Skin epidermis (tissue), 12 donors: ENCODE results near the gene FARP1.

ENCODE experiments used
- H3K27ac ChIP-seq, 21 experiments: fragments of 200-600 bp; sonication (generic) in 11 of 21; one replicate each; pipeline ENCODE4 v1.5.0; 2020; ENCODE audit warnings: mild to moderate bottlenecking in 3 of 21, inconsistent platforms in 2 of 21, moderate library complexity in 2 of 21
- H3K4me3 ChIP-seq, 7 experiments: fragments of 200-600 bp; sonication (generic) in 2 of 7; one replicate each; pipeline ENCODE4 v1.5.0; 2020; ENCODE audit warnings: inconsistent platforms in 2 of 7, mild to moderate bottlenecking in 2 of 7, moderate library complexity in 1 of 7

The FARP1 gene

DNA sequence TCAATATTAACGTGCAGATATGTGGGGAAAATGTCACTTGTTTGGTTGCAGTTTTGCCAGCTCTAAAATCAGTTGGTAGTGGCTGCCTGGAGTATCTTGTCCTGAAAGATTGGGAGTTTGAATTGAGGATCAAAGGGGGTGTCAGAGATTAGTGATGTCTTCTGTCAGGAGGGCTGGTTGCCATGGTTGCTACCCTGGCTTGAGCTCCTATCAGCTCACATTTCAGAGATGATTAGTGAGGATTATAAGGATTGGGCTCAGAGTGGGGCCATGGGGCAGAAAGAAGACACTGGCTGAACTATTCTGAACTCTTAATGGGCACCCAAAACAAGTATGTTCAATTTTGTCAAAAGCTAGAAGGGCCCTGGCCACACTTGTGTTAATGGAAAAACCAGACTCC, 129.7 kb downstream of the FARP1 start:
- Histone ChIP-seq H3K4me3 (no peak overlapping the region), H3K27ac (no peak overlapping the region)

DNA sequence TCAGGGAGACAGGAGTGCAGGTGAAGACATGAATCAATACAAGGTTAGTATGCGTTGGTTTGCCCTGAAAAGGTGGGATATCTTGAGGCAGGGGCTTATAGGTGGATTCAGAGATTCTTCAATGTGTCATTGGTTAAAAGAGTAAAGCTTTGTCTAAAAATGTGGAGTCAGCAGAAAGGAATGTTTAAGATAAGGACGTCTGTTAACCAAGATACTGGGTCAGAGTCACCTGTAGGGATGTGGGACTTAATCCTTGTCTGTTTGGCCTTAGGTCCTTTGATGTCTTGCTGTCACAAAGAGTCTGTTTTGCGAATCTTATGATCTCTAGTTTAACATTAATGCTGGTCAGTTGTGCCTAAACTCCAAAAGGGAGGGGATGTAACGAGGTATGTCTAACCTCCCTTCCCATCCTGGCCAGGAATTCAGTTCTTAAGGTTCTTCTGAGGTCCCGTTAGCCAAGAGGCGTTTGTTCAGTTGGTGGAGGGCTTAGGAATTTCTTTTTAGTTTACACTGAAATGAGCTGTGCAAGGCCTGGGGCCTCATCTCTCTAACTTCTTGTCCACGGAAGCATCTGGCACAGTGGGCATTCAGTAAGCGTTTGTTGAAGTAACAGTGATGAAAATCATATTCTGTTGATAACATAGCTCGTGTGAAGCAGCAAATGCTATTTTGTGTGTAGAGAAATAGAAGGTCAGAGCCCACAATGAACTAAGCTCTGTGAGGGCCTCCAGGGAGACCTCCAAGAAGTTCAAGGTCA, 130.4 kb downstream of the FARP1 start:
- Histone ChIP-seq H3K4me3 (no peak overlapping the region), H3K27ac (no peak overlapping the region)

DNA sequence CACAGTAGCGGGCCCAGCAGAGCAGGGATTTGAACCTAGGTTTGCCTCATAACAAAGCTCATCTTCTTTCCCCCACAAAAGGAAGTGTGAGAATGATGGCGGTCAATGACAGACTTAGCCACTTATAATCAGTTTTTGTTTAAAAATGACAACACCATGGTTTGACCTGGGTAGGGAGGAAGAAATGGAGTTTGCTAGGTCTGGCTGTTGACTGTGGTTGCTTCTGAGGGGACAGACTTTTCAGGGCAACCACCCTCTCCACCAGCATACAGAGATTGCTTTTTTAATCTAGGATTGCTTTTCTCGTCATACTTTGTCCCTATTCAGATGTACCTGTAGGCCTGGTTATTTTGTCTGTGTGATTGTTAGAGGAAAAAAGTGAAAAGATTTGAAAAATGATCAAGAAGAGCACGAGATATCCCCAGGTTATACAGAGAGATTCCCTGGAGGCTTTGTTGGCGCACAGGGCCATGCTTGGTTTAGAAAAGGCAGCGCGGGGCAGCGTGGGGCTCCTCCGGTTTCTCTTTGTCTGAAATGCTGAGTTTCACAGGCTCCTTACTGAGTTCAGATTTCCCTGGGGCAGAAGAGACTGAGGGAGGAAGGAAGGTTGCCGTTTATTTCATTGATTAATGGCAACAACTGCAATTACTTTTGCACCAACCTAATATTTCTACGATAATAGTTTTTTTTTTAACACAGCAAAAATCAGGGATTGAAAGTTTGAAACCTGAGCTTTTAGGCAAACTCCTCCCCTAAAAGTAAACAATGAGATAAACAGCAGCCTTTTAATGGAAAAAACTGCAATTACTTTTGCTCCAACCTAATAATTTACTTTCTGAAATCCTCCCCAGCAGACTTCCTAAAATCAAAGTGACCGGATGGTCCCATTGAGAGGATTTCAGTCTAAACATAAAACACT, 131.2 kb downstream of the FARP1 start:
- H3K4me3 ChIP-seq = no peak overlapping the region
- H3K27ac ChIP-seq = no peak overlapping the region

DNA sequence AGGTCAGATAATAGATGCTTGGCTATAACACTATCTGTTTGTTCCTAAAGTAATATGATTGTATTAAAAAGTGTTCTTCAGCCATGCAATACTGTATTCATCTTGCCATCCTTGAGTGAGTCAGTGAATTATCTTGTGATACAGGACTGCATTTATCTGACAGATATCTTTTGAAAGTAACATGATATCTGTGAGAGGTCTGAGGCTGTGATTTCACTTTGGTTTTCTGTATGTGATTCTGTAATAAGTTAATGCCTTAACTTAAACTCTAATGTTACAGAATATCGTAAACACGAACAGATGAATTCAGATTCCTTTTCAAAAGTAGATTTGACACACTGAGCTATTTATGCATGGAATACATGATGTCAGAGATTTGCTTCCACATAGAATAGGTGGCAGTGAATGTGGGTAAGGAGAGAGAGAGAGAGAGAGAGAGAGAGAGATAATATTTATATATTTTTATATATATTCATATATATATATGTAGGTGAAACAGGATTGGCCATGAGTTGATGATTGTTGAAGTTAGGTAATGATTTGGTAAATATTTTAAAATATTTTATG, 132.1 kb downstream of the FARP1 start:
- Histone ChIP-seq H3K4me3 (no peak overlapping the region), H3K27ac (no peak overlapping the region)

DNA sequence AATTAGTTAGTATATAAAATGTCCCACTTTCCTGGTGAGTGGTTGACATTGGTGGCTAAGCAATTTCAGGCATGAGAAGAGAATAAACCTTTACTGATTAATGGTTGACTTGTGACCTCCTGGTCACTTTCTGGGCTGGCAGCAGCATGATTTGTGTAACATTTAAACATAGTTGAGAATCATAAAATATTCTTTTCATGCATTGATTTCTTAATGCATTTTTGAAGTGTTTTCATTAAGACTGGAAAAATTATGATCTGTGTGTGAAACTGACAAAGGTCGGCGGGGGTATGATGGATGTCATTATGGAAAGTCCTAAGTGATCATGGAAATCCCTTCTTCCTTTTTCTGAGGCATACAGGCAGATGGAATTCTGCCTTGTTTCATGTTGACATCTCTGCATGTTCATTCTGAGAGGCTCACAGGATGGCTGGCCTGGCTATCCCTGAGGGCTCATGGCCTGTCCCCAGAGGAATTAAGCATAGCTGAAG, 132.8 kb downstream of the FARP1 start:
- H3K4me3 ChIP-seq = no peak overlapping the region
- no peak overlapping the region for H3K27ac ChIP-seq

DNA sequence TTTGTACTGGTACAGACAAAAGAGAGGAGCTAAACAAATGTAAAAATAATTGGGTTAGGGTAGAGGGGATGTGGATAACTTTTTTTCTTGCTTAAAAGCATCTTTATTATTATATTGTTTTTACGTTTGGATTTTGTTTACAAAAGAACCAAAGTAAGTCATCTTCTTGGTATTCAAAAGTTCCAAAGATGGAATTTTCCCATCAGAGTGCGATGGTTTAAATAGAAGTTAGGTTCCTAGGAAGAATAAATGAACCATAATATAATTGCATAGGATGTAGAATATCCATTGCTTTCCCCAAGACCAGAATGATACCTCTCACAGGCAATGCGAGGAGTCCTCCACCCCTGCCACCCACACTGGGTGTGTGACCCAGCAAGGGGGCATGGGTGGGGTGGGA, 133.6 kb downstream of the FARP1 start:
- no peak overlapping the region for H3K4me3 ChIP-seq

DNA sequence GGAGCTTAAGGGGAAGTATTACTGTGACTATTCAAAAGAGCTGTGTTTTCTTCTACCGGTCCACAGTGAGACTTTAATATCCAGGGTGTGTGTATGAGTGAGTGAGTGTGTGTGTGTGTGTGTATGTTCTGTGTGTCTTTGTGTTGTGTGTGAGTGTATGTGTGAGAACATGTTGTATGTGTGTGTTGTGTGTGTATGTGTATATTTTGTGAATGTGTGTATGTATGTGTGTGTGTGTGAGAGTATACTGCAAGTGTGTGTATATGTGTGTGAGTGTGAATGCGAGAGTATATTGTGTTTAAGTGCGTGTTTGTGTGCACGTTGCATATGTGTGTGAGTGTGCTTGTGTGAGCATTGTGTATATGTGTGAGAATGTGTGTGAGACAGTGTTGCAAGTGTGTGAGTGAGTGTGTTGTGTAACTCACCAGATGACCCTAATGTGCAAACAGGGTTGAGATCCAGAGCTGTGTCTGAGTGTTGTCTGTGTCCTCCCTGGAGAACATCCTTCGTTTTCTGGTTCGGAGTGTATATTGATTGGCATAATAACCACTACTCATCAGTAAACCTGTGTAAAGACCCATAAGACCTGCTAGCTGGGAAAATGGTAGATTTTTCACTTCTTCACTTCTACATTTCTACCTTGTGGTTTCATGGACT, 135.3 kb downstream of the FARP1 start:
- H3K27ac ChIP-seq = no peak overlapping the region

More for the DNA sequence above, 133.6 kb downstream of the FARP1 start:
- H3K27ac ChIP-seq = no peak overlapping the region

DNA sequence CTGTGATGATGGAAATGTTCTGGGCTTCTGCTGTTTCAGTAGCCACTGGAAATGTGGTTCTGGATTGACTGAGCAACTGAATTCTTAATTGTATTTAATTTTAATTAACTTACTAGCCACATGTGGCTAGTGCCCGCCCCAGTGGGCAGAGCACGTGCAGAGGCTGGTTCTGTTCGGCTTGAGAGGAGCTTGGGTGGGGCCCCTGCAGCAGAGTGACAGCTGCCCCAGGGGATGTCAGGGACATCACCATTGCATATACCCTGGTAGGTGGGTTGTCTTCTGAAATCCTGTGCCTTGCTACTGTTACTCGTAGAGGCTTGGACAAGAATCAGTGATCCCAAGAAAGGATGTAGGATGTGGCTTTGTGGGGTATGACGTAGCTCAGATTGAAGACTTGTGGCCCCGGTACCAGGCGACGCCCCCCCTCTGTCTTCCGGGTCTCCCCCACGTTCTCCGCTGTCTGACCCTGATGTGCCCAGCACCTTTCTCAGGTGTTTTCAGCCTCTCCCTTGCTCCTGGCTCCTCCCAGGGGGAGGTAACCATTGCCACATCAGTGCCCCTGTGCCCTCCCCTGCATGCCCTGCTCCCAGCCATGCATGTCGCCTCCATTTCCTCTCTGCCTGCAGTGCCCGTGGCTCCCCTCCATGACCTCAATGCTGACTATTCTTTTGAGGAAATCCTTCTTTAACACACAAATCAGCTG, 136.7 kb downstream of the FARP1 start:
- H3K27ac ChIP-seq = no peak overlapping the region
- H3K4me3 ChIP-seq = no peak overlapping the region

More for the DNA sequence above, 135.3 kb downstream of the FARP1 start:
- no peak overlapping the region for H3K4me3 ChIP-seq

DNA sequence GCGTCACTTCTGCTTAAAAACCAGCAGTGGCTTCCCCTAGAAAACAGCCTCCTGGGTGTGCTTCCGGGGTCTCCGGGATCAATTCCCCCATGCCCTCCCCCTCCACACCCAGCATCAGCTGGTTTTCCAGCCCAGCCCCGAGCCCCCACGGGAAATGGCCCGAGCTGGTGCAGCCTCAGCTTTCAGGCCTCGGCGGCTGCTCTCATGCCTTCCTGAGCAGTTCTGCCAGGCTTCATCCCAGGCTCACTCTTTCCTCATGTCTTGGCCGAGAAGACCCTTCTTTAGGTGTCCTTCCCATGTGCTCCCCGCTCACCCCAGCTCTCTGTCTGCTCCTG, 137.2 kb downstream of the FARP1 start:
- Histone ChIP-seq H3K4me3 (no peak overlapping the region), H3K27ac (no peak overlapping the region)

DNA sequence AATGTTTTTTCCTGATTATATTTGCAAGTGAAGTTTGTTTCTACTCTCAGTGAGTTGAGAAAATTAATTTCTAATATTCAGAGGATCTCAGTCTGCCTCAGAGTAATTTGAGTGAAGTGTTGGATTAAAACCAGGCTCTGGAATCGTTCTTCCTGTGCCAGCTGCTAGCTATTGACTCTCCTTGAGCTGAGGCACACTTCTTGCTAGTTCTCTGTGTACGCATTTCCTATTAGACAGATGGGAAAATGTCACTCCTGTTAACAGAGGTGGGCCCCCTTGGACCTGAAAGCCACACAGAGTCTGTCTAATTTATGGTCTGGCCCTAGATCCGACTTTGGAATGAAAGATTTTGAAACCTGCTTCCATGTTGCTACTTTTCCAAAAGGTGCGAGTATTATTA, 141.8 kb downstream of the FARP1 start:
- H3K27ac ChIP-seq = no peak overlapping the region
- no peak overlapping the region for H3K4me3 ChIP-seq

DNA sequence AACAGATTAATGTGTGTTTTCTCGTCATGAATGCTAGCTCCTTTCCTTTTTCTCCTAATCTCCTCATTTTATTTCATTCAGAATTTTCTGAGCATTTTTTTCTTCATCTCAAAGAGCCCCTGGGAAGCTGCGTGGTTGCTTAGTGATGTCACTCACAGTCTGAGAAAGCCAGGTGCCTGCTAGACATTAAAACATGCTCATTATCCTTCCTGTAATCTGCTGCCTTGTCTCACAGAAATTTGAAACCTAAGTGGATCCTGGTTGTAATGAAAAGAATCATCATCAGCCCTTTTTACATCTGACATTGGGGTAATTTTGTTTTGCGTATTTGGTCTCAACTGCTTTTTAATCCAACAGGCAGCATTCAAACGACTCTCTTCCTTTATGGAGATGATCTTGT, 142.4 kb downstream of the FARP1 start:
- Histone ChIP-seq H3K4me3 (no peak overlapping the region), H3K27ac (no peak overlapping the region)

DNA sequence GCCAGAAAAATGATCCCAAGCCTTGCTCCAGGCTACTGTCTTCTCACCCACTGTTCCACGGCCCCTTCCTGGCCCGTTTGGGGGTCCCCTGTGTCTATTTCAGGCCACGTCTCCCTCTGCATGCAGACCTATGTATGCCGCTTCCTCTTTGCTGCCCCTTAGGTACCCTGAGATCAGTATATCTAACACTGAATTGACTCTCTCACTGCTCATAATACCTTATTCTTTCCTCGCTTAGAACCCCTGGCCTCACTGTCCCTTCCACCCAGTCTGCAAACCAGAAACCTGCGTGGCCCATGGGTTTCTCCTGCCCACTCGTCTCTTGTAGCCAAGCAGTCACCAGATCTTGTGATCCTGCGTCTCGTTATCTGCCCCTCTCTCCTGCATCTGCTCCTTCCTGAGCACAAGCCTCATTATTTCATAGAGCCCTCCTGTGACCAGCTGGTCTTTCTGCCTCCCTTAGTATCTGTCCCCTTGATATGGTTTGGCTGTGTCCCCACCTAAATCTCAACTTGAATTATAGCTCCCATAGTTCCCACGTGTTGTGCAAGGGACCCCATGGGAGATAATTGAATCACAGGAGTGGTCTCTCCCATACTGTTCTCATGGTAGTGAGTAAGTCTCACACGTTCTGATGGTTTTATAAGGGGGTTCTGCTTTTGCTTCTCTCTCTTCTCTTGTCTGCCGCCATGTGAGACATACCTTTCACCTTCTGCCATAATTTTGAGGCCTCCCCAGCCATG, 143.1 kb downstream of the FARP1 start:
- peak overlapping the region in 1 of 21 experiments; percentile 27 for H3K27ac ChIP-seq

DNA sequence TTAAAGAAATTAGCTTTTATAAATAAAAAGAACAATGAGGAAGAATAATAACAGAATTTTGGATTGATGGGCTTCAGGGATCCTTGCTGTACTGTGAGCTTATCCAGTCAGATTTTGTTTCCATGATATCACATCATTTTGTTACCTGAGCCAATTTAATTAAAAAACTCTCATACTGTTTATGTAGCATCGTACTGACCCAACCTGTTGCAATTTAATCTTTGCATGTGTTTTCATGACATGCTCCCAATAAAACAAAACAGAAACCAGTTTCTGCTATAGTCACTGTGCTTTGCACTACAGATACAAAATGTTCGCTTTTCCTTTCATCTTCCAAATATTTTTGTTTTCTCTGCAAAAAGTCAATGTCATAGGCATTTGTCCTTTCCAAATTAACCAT, 143.9 kb downstream of the FARP1 start:
- Histone ChIP-seq H3K27ac (no peak overlapping the region), H3K4me3 (no peak overlapping the region)

More for the DNA sequence above, 143.1 kb downstream of the FARP1 start:
- no peak overlapping the region for H3K4me3 ChIP-seq

DNA sequence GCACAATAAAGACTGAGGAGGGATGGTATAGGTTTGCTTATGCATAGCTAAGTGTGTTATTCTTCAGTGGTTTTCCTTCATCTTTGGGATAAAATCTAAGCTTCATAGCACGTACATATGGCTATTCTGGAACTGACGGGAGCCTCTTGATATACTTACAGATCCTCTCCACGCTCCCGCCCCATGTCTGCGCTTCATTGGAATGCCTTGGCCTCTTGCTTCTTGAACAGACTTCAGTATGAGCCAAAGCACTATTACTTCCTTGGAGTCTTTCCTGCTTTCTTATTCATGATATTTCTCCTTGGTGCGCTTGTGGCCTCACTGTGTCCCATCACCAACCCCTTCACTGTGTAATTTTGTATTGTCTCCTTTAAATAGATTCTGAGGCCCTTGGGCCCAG, 145.3 kb downstream of the FARP1 start:
- no peak overlapping the region for H3K27ac ChIP-seq
- no peak overlapping the region for H3K4me3 ChIP-seq

DNA sequence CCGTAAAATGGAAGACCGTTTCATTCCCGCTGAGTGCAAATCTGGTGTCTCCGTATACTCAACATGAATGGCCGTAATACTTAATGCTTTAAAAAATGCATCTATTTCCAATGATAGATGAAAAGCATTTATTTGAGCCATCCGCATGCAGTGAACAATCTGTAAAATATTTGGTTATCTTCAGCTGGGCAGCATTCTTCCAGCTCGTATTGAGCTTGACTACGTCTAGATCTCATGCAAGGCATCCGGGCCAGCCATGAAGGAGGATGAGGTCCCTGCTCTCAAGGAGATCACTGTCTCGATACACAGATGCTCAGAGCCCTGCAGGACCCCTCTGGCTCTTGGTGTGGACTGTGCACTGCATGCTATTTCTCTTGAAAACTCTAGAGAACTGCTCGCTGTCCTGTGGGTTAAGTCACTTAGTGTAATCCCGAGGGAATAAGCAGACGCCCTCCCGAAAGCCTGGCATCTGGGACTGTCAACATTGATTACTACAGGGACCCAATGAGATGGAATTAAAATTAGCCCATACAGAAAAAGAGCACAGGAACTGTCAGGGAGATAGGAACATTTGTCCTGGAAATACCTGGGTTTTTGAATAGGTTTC, 146.5 kb downstream of the FARP1 start:
- no peak overlapping the region for H3K4me3 ChIP-seq
- H3K27ac ChIP-seq = no peak overlapping the region

DNA sequence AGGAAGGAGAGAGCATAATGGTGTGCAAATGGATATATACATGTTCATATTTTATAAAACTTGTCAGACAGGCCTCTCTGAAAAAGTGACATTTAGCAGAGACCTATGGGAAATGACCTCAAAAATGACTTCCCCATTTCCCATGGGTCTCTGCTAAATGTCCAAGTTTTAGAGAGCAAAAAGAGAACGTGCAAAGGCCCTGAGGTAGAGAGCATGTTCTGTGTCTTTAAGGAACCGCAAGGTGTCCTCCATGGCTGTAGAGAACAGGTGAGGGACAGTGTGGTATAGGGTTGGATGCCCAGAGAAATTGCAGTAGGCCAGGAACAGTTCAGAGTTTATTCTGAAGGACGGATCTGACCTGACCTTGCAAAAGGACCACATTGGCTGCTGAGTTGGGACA, 147.4 kb downstream of the FARP1 start:
- Histone ChIP-seq H3K27ac (no peak overlapping the region), H3K4me3 (no peak overlapping the region)

DNA sequence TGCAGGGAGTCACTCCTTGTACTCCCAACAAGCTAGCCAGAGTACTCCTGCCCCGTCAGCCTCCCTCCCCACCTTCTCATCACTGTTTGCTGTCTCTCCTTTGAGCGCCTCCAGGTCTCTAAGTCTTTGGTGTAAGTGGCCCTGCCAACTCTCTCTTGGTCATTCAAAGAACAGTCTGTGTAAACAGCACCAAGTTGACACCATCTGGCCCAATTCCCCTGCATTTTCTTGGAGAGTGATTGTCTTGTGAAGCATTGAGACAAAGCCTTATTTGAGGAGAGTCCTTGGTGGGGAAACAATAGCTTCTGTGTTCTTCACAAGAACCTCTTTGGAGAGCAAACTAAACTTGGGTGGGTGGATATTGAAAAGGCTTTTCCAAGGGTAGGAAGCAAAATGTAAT, 148.8 kb downstream of the FARP1 start:
- Histone ChIP-seq H3K4me3 (no peak overlapping the region), H3K27ac (no peak overlapping the region)

DNA sequence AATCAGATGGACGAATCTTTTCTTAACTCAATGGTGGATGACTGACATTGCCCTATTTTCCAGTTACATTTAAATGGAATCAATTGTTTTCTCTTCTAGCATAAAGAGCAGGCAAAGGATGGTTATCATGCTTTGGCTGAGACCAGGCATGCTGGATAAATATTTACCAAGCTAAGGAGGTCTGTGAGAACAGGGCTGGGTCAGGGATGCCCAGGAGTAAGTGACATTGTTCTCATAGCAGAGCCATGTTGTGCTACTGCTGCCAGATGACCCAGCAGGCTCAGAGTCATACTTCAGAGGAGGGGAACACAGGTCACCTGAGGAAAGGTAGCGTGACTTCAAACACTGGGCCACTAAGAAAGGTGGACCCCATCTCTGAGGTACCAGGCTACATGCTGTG, 150.2 kb downstream of the FARP1 start:
- no peak overlapping the region for H3K4me3 ChIP-seq
- H3K27ac ChIP-seq = no peak overlapping the region
